SK-N-SH (cell line): ENCODE data around the gene SCEL. TPM values are rescaled to one million over a fixed set of nuclear protein-coding genes. Genes with fewer than 3 reads are reported as not detected.
A peak's percentile ranks its signal among the peaks of the same experiment; 100 is the strongest.

Experiments
- CTCF ChIA-PET: fragments of 300-600, 350-600 bp; formaldehyde crosslinking; extraction: SDS; loops from one replicate; lab custom pipeline; 2021; lab: Yijun Ruan, JAX
- POLR2A ChIA-PET: fragments of 350-600 bp; sonication (Branson Sonifier 250); formaldehyde crosslinking; extraction: SDS; loops from one replicate; lab custom pipeline; 2020; ENCODE audit warnings: antibody characterized with exemption, inconsistent platforms; lab: Yijun Ruan, JAX
- DNase-seq: peaks from one replicate; pipeline ENCODE4 v3.0.0; 2012
- H2AFZ ChIP-seq: fragments of 200-600 bp; sonication (generic); 2 replicates; pipeline ENCODE4 v1.8.1; 2016; ENCODE audit warnings: antibody characterized with exemption, mild to moderate bottlenecking, low read depth
- H3F3A ChIP-seq: fragments of 200-600 bp; sonication (generic); replicated peaks from 2 replicates; pipeline ENCODE3; 2016; ENCODE audit warnings: antibody characterized with exemption, mild to moderate bottlenecking; ENCODE audit not compliant: insufficient read depth
- H3K27ac ChIP-seq, 2 experiments: fragments of 200-500 bp in 1 of 2; fragments of 200-600 bp in 1 of 2; sonication (Bioruptor generic) in 1 of 2; sonication (generic), shearing (Covaris generic) in 1 of 2; 2 replicates each; pipeline versions ENCODE4 v1.5.1 to v1.6.1; 2014 to 2016; ENCODE audit warnings: low read depth in 2 of 2, inconsistent platforms in 1 of 2, low read length in 1 of 2, mild to moderate bottlenecking in 1 of 2, mixed read lengths in 1 of 2
- H3K27me3 ChIP-seq: fragments of 200-600 bp; sonication (generic), shearing (Covaris generic); 2 replicates; pipeline ENCODE4 v1.6.1; 2016; ENCODE audit warnings: mixed run types; ENCODE audit not compliant: insufficient read depth
- H3K36me3 ChIP-seq, 2 experiments: fragments of 200-500 bp in 1 of 2; fragments of 200-600 bp in 1 of 2; sonication (Bioruptor generic) in 1 of 2; sonication (generic) in 1 of 2; replicated peaks in 1 of 2; 2 replicates each; pipeline versions ENCODE3 to v1.5.1; 2014 to 2016; ENCODE audit warnings: low read length in 1 of 2, mild to moderate bottlenecking in 1 of 2; ENCODE audit not compliant: insufficient read depth in 2 of 2, control insufficient read depth in 1 of 2
- H3K4me1 ChIP-seq, 2 experiments: fragments of 200-500 bp in 1 of 2; fragments of 200-600 bp in 1 of 2; sonication (Bioruptor generic) in 1 of 2; sonication (generic), shearing (Covaris generic) in 1 of 2; 2 replicates each; pipeline versions ENCODE4 v1.5.1 to v1.6.1; 2014 to 2016; ENCODE audit warnings: low read depth in 1 of 2, low read length in 1 of 2, mixed run types in 1 of 2; ENCODE audit not compliant: insufficient read depth in 2 of 2, control insufficient read depth in 1 of 2
- H3K4me2 ChIP-seq: fragments of 200-600 bp; sonication (generic), shearing (Covaris generic); 2 replicates; pipeline ENCODE4 v1.6.1; 2017; ENCODE audit warnings: mixed run types
- H3K4me3 ChIP-seq, 2 experiments: fragments of 200-500 bp in 1 of 2; fragments of 200-600 bp in 1 of 2; sonication (Bioruptor generic) in 1 of 2; sonication (generic), shearing (Covaris generic) in 1 of 2; 2 replicates each; pipeline versions ENCODE4 v1.5.1 to v1.8.1; 2014 to 2016; ENCODE audit warnings: low read depth in 2 of 2, inconsistent platforms in 1 of 2, low read length in 1 of 2, mild to moderate bottlenecking in 1 of 2, mixed read lengths in 1 of 2, moderate library complexity in 1 of 2
- H3K79me2 ChIP-seq: fragments of 200-600 bp; sonication (generic); 2 replicates; pipeline ENCODE4 v1.8.1; 2017; ENCODE audit warnings: mild to moderate bottlenecking; ENCODE audit not compliant: insufficient read depth
- H3K9ac ChIP-seq: fragments of 200-600 bp; sonication (generic); 2 replicates; pipeline ENCODE4 v1.6.1; 2017; ENCODE audit warnings: mixed run types
- H3K9me2 ChIP-seq: fragments of 200-600 bp; sonication (generic); 2 replicates; pipeline ENCODE4 v1.6.1; 2017; ENCODE audit warnings: mixed run types
- H3K9me3 ChIP-seq: fragments of 200-600 bp; sonication (generic); 2 replicates; pipeline ENCODE4 v1.6.1; 2017; ENCODE audit warnings: mixed run types, mild to moderate bottlenecking, moderate library complexity
- H4K20me1 ChIP-seq: fragments of 200-600 bp; sonication (generic); 2 replicates; pipeline ENCODE4 v1.6.1; 2017; ENCODE audit warnings: mild to moderate bottlenecking, mixed run types; ENCODE audit not compliant: insufficient read depth
- ELF1 ChIP-seq: IDR thresholded peaks from 2 replicates; pipeline ENCODE4 v1.4.0; 2012
- EP300 ChIP-seq, 2 experiments: IDR thresholded peaks; 2 replicates each; pipeline versions ENCODE4 v1.4.0 to v1.6.1; 2012; ENCODE audit warnings: borderline replicate concordance in 1 of 2, low read depth in 1 of 2, low read length in 1 of 2
- FOSL2 ChIP-seq: IDR thresholded peaks from 2 replicates; pipeline ENCODE4 v1.4.0; 2012; ENCODE audit warnings: low read depth, mild to moderate bottlenecking, moderate library complexity, borderline replicate concordance
- FOXJ3 ChIP-seq: sonication (generic); formaldehyde crosslinking; IDR thresholded peaks from 2 replicates; pipeline ENCODE4 v1.5.1; 2020; ENCODE audit warnings: mild to moderate bottlenecking, missing genetic modification reagents
- FOXM1 ChIP-seq: IDR thresholded peaks from 2 replicates; pipeline ENCODE4 v1.4.0; 2012; ENCODE audit warnings: low read depth, mild to moderate bottlenecking
- GABPA ChIP-seq: IDR thresholded peaks from 2 replicates; pipeline ENCODE4 v1.4.0; 2012; ENCODE audit warnings: low read depth, mild to moderate bottlenecking
- JUND ChIP-seq: IDR thresholded peaks from 2 replicates; pipeline ENCODE4 v1.4.0; 2012
- MEF2A ChIP-seq: IDR thresholded peaks from 2 replicates; pipeline ENCODE4 v1.4.0; 2012; ENCODE audit warnings: low read depth, borderline replicate concordance
- MXI1 ChIP-seq: IDR thresholded peaks from 2 replicates; pipeline ENCODE4 v1.6.1; 2012; ENCODE audit warnings: mild to moderate bottlenecking, low read depth, low read length, improper control_type of control experiment
- NFIC ChIP-seq: IDR thresholded peaks from 2 replicates; pipeline ENCODE4 v1.4.0; 2012; ENCODE audit warnings: borderline replicate concordance
- NRF1 ChIP-seq: IDR thresholded peaks from 2 replicates; pipeline ENCODE4 v1.6.1; 2012; ENCODE audit warnings: low read depth, mild to moderate bottlenecking, low read length
- POLR2AphosphoS5 ChIP-seq: IDR thresholded peaks from 2 replicates; pipeline ENCODE4 v1.6.1; 2012; ENCODE audit warnings: low read depth, low read length
- RXRA ChIP-seq: IDR thresholded peaks from 2 replicates; pipeline ENCODE4 v1.4.0; 2012; ENCODE audit warnings: low read depth, mild to moderate bottlenecking, borderline replicate concordance
- SIN3A ChIP-seq: IDR thresholded peaks from 2 replicates; pipeline ENCODE4 v1.6.1; 2012; ENCODE audit warnings: low read depth, mild to moderate bottlenecking, low read length, moderate library complexity, borderline replicate concordance
- SMC3 ChIP-seq: IDR thresholded peaks from 2 replicates; pipeline ENCODE4 v1.6.1; 2012; ENCODE audit warnings: low read depth, low read length, improper control_type of control experiment
- TAF1 ChIP-seq: IDR thresholded peaks from 2 replicates; pipeline ENCODE4 v1.6.1; 2012; ENCODE audit warnings: low read depth, mild to moderate bottlenecking, low read length, moderate library complexity, borderline replicate concordance
- TCF12 ChIP-seq: IDR thresholded peaks from 2 replicates; pipeline ENCODE4 v1.4.0; 2012
- TEAD4 ChIP-seq: IDR thresholded peaks from 2 replicates; pipeline ENCODE4 v1.4.0; 2012; ENCODE audit warnings: mild to moderate bottlenecking, borderline replicate concordance; ENCODE audit not compliant: insufficient read depth
- YY1 ChIP-seq: IDR thresholded peaks from 2 replicates; pipeline ENCODE4 v1.4.0; 2012; ENCODE audit warnings: low read depth, mild to moderate bottlenecking
- WGBS: methylation state at CpG from one replicate; pipeline ENCODE4 v1.1.6; 2017; ENCODE audit warnings: low lambda C conversion rate; 5-methylcytosine and 5-hydroxymethylcytosine counted together
- polyA plus RNA-seq, 3 experiments: library from polyadenylated mRNA; depleted of rRNA; stranded (reverse); fragments of >200 nt; gene quantifications; 2 replicates each; pipeline ENCODE4 v1.2.3, GENCODE V29; 2012
- TF ChIP-seq, protein P1 (sequence below): fragments of 200-600 bp; sonication (generic); IDR thresholded peaks from 2 replicates; pipeline ENCODE4 v1.6.1; 2017; ENCODE audit warnings: antibody characterized with exemption, mild to moderate bottlenecking, moderate library complexity
- TF ChIP-seq, protein P2 (sequence below): IDR thresholded peaks from 2 replicates; pipeline ENCODE4 v1.4.0; 2012; ENCODE audit warnings: low read depth, borderline replicate concordance
- TF ChIP-seq, protein P3 (sequence below): IDR thresholded peaks from 2 replicates; pipeline ENCODE4 v1.4.0; 2012; ENCODE audit warnings: low read depth
- TF ChIP-seq, protein P4 (sequence below): IDR thresholded peaks from 2 replicates; pipeline ENCODE4 v1.6.1; 2012; ENCODE audit warnings: mild to moderate bottlenecking, low read depth, low read length, moderate library complexity
- TF ChIP-seq, protein P5 (sequence below): IDR thresholded peaks from 2 replicates; pipeline ENCODE4; 2012

The SCEL gene
- polyA plus RNA-seq, 1 of the 3 experiments (the other 2 are of a cell fraction) = 0.02 TPM

DNA sequence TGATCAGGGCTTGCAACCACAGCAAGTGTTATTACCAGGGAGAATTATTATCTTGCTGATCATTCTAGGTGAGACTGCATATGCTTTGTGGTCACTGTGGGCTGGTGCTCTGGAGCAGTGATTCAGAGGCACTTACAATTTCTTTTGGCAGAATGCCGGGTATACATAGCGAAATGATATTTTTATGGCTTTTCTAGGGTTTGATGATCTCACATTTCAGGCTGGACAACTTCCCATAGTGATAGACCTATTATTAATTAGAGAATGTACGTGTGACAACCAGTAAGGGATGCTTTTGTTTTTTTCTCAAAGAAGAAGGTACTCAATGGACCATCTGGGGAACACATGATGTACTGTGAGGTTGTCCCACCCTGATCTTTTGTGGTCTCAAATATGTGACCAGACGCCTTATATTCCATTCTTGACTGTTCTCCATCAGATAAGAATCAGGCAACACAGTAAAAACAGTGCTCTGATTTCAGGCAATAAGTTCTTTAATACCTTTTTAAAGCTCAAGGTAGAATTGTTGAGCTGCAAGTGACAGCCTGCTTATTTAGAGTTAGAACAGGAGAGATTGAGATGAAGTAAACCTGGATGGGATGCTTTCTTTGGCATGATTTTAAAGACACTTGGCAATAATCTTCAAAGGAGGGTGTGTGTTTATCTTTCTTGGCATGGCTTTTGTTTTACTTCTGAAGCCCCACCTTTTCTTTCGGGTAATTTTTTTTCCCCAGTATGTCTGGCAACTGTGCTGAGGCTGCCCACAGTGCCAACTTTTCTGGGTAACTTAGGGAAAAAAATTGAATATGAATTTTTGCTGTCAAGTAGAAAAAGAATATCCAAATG lies 27.4 kb upstream of the SCEL start:
- H3K9me3 ChIP-seq = no peaks in the 10 kb centered on the region
- H3K27me3 ChIP-seq = no peaks in the 10 kb centered on the region; the same call in 1 of the 2 replicates
- no peak overlapping the region for H2AFZ ChIP-seq
- no peaks in the 10 kb centered on the region for H3K36me3 ChIP-seq
- peak overlapping the region in 1 of 2 experiments; percentile 5; a peak in 1 of 4 replicates for H3K4me3 ChIP-seq
- ChIA-PET POLR2A (no interaction called here), CTCF (interaction anchor here (1.6 kb wide), 1 partner anchor 57 kb away, joined by 6 read pairs; no protein-coding TSS in a partner anchor)
- peaks cover 13% of the 10 kb centered on the region for H3F3A ChIP-seq
- peak overlapping the region; percentile 55 for H3K4me2 ChIP-seq
- no peak overlapping the region for H3K9ac ChIP-seq
- no peak for DNase-seq
- peaks cover 0 to 25% of the 10 kb centered on the region in 2 experiments; a peak in 3 of 4 replicates for H3K4me1 ChIP-seq
- no peaks in the 10 kb centered on the region for H3K79me2 ChIP-seq
- WGBS = 8% methylated on average over 5 of the region's 5 CpGs
- H3K9me2 ChIP-seq = no peaks in the 10 kb centered on the region
- peaks cover 9% of the 10 kb centered on the region; the same call in 1 of the 2 replicates for H4K20me1 ChIP-seq
- H3K27ac ChIP-seq = peak overlapping the region; percentile 73; a peak in 3 of 4 replicates
- TF ChIP-seq EP300 (IDR thresholded peaks at IDR 0.05; ENCODE audit: borderline replicate concordance in 1 of 2, low read depth in 1 of 2, low read length in 1 of 2) = peak in 1 of 2 experiments; percentile 80; a peak in 3 of 4 replicates
- TF ChIP-seq, protein P1, sequence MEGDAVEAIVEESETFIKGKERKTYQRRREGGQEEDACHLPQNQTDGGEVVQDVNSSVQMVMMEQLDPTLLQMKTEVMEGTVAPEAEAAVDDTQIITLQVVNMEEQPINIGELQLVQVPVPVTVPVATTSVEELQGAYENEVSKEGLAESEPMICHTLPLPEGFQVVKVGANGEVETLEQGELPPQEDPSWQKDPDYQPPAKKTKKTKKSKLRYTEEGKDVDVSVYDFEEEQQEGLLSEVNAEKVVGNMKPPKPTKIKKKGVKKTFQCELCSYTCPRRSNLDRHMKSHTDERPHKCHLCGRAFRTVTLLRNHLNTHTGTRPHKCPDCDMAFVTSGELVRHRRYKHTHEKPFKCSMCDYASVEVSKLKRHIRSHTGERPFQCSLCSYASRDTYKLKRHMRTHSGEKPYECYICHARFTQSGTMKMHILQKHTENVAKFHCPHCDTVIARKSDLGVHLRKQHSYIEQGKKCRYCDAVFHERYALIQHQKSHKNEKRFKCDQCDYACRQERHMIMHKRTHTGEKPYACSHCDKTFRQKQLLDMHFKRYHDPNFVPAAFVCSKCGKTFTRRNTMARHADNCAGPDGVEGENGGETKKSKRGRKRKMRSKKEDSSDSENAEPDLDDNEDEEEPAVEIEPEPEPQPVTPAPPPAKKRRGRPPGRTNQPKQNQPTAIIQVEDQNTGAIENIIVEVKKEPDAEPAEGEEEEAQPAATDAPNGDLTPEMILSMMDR = no peak
- TF ChIP-seq ELF1 = no peak
- peak; percentile 79; the same call in 1 of the 2 replicates for TF ChIP-seq TEAD4
- TF ChIP-seq RXRA = peak; percentile 52; the same call in 1 of the 2 replicates
- TF ChIP-seq POLR2AphosphoS5 = peak; percentile 60
- TF ChIP-seq JUND = peak; percentile 70
- TF ChIP-seq FOSL2 = peak; percentile 82; the same call in 1 of the 2 replicates
- TF ChIP-seq, protein P2, sequence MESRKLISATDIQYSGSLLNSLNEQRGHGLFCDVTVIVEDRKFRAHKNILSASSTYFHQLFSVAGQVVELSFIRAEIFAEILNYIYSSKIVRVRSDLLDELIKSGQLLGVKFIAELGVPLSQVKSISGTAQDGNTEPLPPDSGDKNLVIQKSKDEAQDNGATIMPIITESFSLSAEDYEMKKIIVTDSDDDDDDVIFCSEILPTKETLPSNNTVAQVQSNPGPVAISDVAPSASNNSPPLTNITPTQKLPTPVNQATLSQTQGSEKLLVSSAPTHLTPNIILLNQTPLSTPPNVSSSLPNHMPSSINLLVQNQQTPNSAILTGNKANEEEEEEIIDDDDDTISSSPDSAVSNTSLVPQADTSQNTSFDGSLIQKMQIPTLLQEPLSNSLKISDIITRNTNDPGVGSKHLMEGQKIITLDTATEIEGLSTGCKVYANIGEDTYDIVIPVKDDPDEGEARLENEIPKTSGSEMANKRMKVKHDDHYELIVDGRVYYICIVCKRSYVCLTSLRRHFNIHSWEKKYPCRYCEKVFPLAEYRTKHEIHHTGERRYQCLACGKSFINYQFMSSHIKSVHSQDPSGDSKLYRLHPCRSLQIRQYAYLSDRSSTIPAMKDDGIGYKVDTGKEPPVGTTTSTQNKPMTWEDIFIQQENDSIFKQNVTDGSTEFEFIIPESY = 0 out of 2 replicates have a peak, but pooled peaks have one; percentile 54
- 0 out of 2 replicates have a peak, but pooled peaks have one; percentile 26 for TF ChIP-seq FOXM1
- TF ChIP-seq SMC3 = no peak
- no peak for TF ChIP-seq YY1
- peak; percentile 94 for TF ChIP-seq TCF12
- TF ChIP-seq, protein P3, sequence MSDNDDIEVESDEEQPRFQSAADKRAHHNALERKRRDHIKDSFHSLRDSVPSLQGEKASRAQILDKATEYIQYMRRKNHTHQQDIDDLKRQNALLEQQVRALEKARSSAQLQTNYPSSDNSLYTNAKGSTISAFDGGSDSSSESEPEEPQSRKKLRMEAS = no peak
- no peak for TF ChIP-seq NRF1
- 0 out of 2 replicates have a peak, but pooled peaks have one; percentile 18 for TF ChIP-seq GABPA
- no peak for TF ChIP-seq TAF1
- no peak for TF ChIP-seq MXI1
- TF ChIP-seq SIN3A = no peak
- no peak for TF ChIP-seq MEF2A
- no peak for TF ChIP-seq FOXJ3 (CRISPR knock-in tag)
- TF ChIP-seq NFIC = peak; percentile 94
- TF ChIP-seq, protein P4, sequence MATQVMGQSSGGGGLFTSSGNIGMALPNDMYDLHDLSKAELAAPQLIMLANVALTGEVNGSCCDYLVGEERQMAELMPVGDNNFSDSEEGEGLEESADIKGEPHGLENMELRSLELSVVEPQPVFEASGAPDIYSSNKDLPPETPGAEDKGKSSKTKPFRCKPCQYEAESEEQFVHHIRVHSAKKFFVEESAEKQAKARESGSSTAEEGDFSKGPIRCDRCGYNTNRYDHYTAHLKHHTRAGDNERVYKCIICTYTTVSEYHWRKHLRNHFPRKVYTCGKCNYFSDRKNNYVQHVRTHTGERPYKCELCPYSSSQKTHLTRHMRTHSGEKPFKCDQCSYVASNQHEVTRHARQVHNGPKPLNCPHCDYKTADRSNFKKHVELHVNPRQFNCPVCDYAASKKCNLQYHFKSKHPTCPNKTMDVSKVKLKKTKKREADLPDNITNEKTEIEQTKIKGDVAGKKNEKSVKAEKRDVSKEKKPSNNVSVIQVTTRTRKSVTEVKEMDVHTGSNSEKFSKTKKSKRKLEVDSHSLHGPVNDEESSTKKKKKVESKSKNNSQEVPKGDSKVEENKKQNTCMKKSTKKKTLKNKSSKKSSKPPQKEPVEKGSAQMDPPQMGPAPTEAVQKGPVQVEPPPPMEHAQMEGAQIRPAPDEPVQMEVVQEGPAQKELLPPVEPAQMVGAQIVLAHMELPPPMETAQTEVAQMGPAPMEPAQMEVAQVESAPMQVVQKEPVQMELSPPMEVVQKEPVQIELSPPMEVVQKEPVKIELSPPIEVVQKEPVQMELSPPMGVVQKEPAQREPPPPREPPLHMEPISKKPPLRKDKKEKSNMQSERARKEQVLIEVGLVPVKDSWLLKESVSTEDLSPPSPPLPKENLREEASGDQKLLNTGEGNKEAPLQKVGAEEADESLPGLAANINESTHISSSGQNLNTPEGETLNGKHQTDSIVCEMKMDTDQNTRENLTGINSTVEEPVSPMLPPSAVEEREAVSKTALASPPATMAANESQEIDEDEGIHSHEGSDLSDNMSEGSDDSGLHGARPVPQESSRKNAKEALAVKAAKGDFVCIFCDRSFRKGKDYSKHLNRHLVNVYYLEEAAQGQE = 0 out of 2 replicates have a peak, but pooled peaks have one; percentile 51
- TF ChIP-seq, protein P5, sequence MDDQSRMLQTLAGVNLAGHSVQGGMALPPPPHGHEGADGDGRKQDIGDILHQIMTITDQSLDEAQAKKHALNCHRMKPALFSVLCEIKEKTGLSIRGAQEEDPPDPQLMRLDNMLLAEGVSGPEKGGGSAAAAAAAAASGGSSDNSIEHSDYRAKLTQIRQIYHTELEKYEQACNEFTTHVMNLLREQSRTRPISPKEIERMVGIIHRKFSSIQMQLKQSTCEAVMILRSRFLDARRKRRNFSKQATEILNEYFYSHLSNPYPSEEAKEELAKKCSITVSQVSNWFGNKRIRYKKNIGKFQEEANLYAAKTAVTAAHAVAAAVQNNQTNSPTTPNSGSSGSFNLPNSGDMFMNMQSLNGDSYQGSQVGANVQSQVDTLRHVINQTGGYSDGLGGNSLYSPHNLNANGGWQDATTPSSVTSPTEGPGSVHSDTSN = peak; percentile 82
